Measurements from ENCODE around the gene SUSD3. TPM values are rescaled to one million over a fixed set of nuclear protein-coding genes. Genes with fewer than 3 reads are reported as not detected.

The SUSD3 gene
- total and polyA plus RNA-seq, 4 donors = 2.0 to 9.7 (median 5.1) TPM

DNA sequence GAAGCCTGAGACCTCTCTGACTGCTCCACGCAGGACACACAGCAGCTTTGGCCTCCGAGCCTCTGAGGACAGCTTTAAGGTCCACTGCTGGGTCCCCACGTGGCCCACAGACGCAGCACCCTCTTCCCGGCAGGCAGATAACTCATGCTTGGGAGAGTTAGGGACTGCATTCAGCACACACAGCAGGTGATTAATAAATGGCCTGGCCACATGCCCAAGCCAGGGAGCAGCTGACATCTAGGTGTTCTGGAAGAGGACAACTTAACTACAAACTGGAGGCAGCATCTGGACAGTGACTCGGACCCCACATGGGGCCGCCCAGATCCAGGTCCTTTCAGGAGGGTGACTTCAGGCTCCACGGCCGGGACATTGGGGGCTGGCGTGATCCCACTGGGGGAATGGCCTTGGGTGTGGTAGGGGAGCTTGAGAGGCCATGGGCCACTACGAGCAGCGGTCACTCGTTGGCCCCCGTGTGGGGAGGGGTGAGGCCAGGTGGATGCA is 64.3 kb downstream of the SUSD3 start:
- WGBS, 2 donors = 95 to 96% methylated on average over 14 of the region's 14 CpGs
- ATAC-seq (ENCODE audit: insufficient read depth, low FRiP score) (no peak), DNase-seq (no peak)
- Histone ChIP-seq H3K27me3 (ENCODE audit: control insufficient read depth in 3 of 3, insufficient read depth in 3 of 3, low read length in 2 of 3) (no peaks in the 10 kb centered on the region), H3K9me3 (ENCODE audit: control insufficient read depth in 4 of 4, insufficient read depth in 3 of 4, low read length in 3 of 4) (no peaks in the 10 kb centered on the region), H3K36me3 (ENCODE audit: control insufficient read depth in 4 of 4, insufficient read depth in 4 of 4, low read length in 4 of 4) (peaks cover 0 to 28% (median 0%) of the 10 kb centered on the region in 4 donors), H3K27ac (ENCODE audit: low read depth in 1 of 2, low read length in 1 of 2) (no peak overlapping the region), H3K9ac (ENCODE audit: insufficient read depth in 1 of 2, low read length in 2 of 2) (no peak overlapping the region), H3K4me3 (no peak overlapping the region), H3K4me1 (ENCODE audit: control insufficient read depth in 5 of 5, insufficient read depth in 5 of 5, low read length in 5 of 5) (peaks cover 0 to 22% (median 20%) of the 10 kb centered on the region in 5 donors)
- TF ChIP-seq, protein P1, sequence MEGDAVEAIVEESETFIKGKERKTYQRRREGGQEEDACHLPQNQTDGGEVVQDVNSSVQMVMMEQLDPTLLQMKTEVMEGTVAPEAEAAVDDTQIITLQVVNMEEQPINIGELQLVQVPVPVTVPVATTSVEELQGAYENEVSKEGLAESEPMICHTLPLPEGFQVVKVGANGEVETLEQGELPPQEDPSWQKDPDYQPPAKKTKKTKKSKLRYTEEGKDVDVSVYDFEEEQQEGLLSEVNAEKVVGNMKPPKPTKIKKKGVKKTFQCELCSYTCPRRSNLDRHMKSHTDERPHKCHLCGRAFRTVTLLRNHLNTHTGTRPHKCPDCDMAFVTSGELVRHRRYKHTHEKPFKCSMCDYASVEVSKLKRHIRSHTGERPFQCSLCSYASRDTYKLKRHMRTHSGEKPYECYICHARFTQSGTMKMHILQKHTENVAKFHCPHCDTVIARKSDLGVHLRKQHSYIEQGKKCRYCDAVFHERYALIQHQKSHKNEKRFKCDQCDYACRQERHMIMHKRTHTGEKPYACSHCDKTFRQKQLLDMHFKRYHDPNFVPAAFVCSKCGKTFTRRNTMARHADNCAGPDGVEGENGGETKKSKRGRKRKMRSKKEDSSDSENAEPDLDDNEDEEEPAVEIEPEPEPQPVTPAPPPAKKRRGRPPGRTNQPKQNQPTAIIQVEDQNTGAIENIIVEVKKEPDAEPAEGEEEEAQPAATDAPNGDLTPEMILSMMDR (IDR thresholded peaks at IDR 0.05; ENCODE audit: control extremely low read depth, extremely low read depth) = no peak

DNA sequence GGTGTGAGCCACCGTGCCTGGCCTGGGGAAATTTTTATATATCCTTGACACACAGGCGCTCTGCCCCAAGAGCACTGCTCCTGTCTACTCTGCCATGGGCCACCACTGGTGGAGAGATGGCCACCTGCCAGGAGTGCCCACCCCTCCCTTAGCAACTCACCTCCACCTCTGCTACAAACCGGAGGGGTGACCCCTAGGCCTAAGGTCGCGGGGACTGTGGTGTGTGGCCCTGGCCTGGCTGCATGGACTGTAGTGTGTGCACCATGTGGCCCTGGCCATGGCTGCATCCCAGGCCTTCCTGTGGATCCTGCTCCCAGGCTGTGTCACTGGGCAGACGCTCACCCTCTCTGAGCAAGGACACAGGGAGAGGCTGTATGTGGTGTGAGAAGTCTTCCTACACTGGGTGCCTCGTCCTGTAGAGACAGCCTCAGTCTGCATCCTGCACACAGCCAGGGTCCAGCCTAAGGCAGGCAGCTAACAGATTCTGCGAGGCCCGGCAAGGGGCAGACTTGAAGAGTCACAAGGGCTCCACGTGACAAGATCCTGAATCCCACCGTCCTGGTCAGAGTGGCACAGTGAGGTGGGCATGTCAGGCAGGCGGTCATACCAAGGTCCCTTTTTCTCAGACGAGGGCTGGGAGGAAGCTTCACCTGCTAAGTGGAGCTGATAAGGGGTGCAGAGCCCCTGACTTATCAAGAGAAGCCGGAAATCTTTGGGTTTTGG is 65.2 kb downstream of the SUSD3 start:
- no peak overlapping the region for H3K9ac ChIP-seq (ENCODE audit: insufficient read depth in 1 of 2, low read length in 2 of 2)
- H3K36me3 ChIP-seq (ENCODE audit: control insufficient read depth in 4 of 4, insufficient read depth in 4 of 4, low read length in 4 of 4) = peaks cover 0 to 28% (median 0%) of the 10 kb centered on the region in 4 donors
- no peak overlapping the region for H3K4me3 ChIP-seq
- no peak overlapping the region for H3K27ac ChIP-seq (ENCODE audit: low read depth in 1 of 2, low read length in 1 of 2)
- H3K4me1 ChIP-seq (ENCODE audit: control insufficient read depth in 5 of 5, insufficient read depth in 5 of 5, low read length in 5 of 5) = peaks cover 0 to 22% (median 20%) of the 10 kb centered on the region in 5 donors
- H3K27me3 ChIP-seq (ENCODE audit: control insufficient read depth in 3 of 3, insufficient read depth in 3 of 3, low read length in 2 of 3) = no peaks in the 10 kb centered on the region
- no peaks in the 10 kb centered on the region for H3K9me3 ChIP-seq (ENCODE audit: control insufficient read depth in 4 of 4, insufficient read depth in 3 of 4, low read length in 3 of 4)
- 79 to 84% methylated on average over 14 of the region's 14 CpGs for WGBS, 2 donors
- DNase-seq (no peak), ATAC-seq (ENCODE audit: insufficient read depth, low FRiP score) (no peak)
- TF ChIP-seq, protein P1 (IDR thresholded peaks at IDR 0.05; ENCODE audit: control extremely low read depth, extremely low read depth) = no peak

DNA sequence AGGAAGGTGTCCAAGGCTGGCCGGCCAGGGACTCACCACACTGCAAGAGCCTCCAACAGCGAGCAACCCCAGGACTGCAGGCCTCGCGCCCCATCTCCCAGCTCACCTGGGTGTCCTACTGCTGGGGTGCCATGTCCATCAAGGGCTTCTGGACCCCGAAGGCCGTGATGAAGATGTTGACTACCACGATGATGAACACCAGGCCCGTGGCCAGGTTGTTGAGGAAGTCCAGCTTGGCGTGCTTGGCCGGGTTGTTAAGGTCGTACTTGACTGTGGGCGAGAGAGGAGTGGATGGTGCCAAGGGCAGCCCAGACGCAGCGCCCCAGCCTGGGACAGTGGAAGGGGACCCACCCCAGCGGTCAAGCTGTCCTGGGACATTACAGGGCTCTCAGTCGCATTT is 66.3 kb downstream of the SUSD3 start:
- Histone ChIP-seq H3K4me3 (no peak overlapping the region), H3K9me3 (ENCODE audit: control insufficient read depth in 4 of 4, insufficient read depth in 3 of 4, low read length in 3 of 4) (no peaks in the 10 kb centered on the region), H3K4me1 (ENCODE audit: control insufficient read depth in 5 of 5, insufficient read depth in 5 of 5, low read length in 5 of 5) (peaks cover 0 to 23% (median 18%) of the 10 kb centered on the region in 5 donors), H3K27me3 (ENCODE audit: control insufficient read depth in 3 of 3, insufficient read depth in 3 of 3, low read length in 2 of 3) (no peaks in the 10 kb centered on the region), H3K9ac (ENCODE audit: insufficient read depth in 1 of 2, low read length in 2 of 2) (no peak overlapping the region), H3K27ac (ENCODE audit: low read depth in 1 of 2, low read length in 1 of 2) (no peak overlapping the region), H3K36me3 (ENCODE audit: control insufficient read depth in 4 of 4, insufficient read depth in 4 of 4, low read length in 4 of 4) (peaks cover 0 to 28% (median 0%) of the 10 kb centered on the region in 4 donors)
- no peak for DNase-seq
- WGBS, 2 donors = 89 to 92% methylated on average over 16 of the region's 16 CpGs
- no peak for ATAC-seq (ENCODE audit: insufficient read depth, low FRiP score)
- TF ChIP-seq, protein P1 (IDR thresholded peaks at IDR 0.05; ENCODE audit: control extremely low read depth, extremely low read depth) = no peak

Data from lung (tissue), 12 donors.